ENCODE data around the gene ENOX1.

DNA sequence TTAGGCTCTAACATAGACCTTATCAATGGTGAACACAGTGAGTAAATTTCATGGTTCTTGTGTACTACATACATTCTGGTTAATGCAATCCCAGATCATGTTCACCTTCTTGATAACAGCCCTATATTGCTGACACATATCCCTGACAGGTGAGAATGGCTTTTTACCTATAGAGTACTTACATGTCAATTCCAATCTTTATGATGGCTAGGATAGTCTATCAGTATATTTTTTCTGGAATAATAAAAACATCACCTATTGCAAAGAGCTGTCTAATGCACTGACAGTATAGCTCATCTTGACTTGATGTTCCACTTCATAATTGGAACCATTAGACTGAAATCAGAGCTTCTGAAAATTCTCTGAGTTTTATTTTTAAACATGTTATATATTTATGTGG is 199.4 kb downstream of the ENOX1 start:
- TF ChIP-seq BHLHE40 (IDR thresholded peaks at IDR 0.05; ENCODE audit: borderline replicate concordance): no peak
- TF ChIP-seq, protein P1, sequence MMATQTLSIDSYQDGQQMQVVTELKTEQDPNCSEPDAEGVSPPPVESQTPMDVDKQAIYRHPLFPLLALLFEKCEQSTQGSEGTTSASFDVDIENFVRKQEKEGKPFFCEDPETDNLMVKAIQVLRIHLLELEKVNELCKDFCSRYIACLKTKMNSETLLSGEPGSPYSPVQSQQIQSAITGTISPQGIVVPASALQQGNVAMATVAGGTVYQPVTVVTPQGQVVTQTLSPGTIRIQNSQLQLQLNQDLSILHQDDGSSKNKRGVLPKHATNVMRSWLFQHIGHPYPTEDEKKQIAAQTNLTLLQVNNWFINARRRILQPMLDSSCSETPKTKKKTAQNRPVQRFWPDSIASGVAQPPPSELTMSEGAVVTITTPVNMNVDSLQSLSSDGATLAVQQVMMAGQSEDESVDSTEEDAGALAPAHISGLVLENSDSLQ (IDR thresholded peaks at IDR 0.05): no peak
- TF ChIP-seq ELF4 (IDR thresholded peaks at IDR 0.05): no peak
- no peak for TF ChIP-seq FOXM1 (IDR thresholded peaks at IDR 0.05; ENCODE audit: borderline replicate concordance)
